SKM-1 treated with dmso at 0.1 percent for 144 hours (cell line): ENCODE data around the gene FFAR4.
"Not testable (repeated sequence)": the region's sequence is repeated elsewhere in the genome, so short reads cannot be mapped to it uniquely, and the experiment has no call there.

Experiments
- DNase-seq: peaks from one replicate; lab custom pipeline; 2025; ENCODE audit not compliant: unreplicated experiment; lab: John Stamatoyannopoulos, UW

Gene FFAR4

DNA sequence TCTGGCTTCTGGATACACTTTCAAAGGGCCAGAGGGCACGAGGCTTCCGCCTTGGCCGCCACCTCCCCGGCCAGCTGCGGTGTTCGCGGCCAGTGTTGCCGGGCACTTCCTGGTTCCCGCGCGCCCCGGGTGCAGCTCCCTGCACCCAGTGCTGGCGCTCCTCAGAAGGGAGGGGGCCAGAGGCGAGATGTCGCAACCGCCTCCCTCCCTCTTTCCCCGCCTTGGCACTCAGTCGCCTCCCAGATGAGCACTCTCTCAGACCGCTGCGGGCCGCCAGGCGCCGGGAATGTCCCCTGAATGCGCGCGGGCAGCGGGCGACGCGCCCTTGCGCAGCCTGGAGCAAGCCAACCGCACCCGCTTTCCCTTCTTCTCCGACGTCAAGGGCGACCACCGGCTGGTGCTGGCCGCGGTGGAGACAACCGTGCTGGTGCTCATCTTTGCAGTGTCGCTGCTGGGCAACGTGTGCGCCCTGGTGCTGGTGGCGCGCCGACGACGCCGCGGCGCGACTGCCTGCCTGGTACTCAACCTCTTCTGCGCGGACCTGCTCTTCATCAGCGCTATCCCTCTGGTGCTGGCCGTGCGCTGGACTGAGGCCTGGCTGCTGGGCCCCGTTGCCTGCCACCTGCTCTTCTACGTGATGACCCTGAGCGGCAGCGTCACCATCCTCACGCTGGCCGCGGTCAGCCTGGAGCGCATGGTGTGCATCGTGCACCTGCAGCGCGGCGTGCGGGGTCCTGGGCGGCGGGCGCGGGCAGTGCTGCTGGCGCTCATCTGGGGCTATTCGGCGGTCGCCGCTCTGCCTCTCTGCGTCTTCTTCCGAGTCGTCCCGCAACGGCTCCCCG is at the start of gene FFAR4:
FFAR4 (plus strand) TSS at position 231 of the 842 bp plus-strand sequence; CDS start at position 287, 56 bp downstream.
- peak; percentile 48 for DNase-seq

DNA sequence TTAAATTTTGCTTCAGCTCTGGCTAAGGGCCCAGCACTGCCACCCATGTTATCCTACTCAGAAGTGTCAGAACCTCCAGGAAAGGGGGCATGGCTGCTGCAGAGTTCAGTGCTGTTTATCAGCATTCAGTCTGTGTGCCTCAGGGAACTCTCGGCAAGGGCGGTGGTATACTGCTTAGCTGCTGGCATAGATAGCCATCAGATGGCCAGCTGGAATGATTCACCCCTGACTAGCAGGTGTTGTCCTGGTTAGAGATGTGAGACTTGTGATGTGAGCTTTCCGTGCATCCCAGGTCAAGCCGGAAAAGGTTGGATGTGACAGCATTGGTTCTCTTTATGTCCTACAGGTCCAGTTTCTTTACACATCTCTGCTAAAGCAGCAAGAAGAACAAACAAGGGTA is 47.9 kb upstream of the FFAR4 start:
- no peak for DNase-seq

- DNase-seq, result no peak
Measured at GRCh38 chr10:93535293-93535692, 31.2 kb upstream of the FFAR4 start.

GRCh38 chr10:93540871-93541270 is 25.6 kb upstream of the FFAR4 start:
- not testable (repeated sequence) for DNase-seq

DNA sequence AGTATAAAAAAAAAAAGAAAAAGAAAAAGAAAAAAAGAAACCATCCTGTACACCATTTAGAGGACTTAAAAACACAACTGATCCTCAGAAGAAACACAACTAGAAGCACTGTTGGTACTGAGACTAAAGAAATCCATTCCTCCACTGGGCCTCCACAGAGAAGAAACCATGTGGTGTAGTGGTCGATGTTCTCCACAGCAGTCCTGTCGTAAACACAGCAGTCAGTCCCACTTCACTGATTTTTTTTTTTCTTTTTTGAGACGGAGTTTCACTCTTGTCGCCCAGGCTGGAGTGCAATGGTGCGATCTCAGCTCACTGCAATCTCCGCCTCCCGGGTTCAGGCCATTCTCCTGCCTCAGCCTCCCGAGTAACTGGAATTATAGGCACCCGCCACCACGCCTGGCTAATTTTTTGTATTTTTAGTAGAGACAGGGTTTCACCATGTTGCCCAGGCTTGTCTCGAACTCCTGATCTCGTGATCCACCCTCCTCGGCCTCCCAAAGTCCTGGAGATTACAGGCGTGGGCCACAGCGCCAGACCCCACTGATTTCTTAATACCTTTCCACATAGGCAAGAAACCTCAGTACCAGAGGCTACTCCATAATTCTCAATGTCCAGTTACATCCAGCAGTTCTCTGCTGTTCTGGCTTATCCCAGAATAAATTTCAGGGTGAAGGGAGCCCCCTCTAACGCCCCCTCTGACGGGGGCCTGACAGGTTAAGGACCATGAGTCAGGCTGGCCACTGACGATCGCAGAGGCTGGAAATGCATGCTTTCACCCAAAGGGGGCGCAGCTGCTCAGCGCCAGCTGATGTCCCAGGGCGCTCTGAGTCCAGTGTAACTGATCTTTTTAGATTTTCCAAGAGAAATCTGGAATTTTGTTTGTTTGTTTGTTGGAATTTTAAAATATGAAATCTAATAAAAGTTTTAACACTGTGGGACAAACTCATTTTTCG is 24.8 kb upstream of the FFAR4 start:
- no peak for DNase-seq

- no peak for DNase-seq
Measured at GRCh38 chr10:93542358-93542791, 24.1 kb upstream of the FFAR4 start.

GRCh38 chr10:93546995-93547394 is 19.5 kb upstream of the FFAR4 start:
- DNase-seq, result not testable (repeated sequence)

- DNase-seq, result no peak
Measured at GRCh38 chr10:93547522-93547921, 18.9 kb upstream of the FFAR4 start.

DNA sequence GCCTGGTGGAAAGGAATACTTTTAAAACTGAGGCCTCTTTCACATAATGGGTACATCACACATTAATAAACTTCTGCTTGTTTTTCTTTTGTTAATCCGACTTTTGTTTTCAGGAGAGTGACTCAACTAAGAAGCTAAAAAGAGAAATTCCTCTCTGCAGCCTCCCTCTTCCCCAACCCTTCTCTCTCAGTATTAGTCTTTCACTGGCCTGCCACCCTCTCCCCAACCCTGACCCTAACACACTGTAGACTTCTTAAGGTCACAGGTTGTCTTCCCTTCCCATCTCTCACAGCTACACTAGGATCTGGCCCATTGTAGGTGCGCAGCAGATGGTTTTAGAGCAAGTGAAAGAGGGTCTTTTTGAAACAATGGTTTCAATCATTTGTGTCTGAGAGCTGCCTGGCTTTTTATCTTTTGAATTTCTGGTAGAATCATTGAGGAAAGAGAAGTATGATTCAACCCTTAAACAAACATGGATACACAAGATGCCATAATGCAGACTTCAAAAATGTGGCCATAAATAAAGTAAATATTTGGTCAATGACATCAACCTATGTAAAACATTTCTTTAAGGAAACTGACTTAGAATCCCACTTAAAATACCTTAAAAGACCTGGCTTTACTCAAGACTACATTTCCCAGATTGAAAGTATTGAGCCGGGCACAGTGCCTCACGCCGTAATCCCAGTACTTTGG is 17.9 kb upstream of the FFAR4 start:
- DNase-seq, result no peak

GRCh38 chr10:93550606-93551005 is 15.9 kb upstream of the FFAR4 start:
- no peak for DNase-seq

DNA sequence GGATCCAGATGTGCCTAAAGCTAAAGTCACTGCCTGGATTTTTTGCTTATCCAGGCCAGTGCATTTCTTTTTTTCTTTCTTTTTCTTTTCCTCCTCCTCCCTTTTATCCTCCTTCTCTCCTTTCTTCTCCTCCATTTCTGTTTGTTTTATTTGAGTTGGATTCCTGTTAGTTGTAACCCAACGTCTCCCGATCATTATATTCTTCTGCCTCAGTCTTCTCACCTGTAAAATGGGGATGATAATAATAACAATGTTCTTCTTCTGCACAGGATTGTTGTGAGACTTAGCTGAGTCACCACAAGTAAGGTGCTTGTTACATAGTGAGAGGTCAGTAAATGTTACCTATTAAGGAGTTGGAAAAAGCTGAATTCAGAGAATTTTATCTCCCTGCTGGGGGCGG is 13.7 kb upstream of the FFAR4 start:
- no peak for DNase-seq

DNA sequence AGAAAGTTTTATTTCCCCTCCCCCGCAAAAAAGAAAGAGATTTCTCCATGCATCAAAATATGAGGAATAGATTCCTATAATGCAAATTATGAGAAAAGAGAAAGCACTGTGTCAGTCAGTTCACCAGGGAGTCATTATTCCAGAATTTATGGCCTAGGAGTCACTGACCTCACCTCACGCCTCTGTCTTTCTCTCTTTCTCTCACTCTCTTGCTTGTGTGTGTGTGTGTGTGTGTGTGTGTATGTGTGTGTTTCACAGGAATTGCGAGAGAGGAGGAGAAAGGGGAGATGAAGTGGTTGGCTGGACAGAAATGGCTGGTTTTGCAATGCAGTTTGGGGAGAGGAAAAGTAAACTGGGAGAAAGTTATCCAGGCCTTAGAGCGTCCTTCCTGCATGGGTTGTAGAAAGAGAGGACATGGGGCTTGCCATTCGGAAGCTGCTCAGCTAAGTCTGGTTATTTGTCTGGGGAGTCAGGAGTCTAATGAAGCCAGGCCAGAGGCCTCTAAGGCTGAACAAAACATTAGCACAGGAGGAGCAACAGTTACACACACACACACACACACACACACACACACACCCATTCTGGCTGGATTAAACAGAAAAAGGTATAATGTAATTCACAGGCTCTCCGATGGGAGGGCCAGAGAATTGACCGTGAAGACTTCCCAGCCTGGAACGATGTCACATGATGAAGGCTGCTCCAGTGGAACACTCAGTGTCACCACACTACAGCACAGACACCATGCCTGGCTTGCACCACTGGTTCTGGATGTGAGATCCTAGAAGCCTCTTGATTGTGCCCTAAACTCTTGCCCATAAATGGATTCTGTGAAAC is 12.8 kb upstream of the FFAR4 start:
- DNase-seq, result no peak

GRCh38 chr10:93554316-93554663 is 12.2 kb upstream of the FFAR4 start:
- no peak for DNase-seq

DNA sequence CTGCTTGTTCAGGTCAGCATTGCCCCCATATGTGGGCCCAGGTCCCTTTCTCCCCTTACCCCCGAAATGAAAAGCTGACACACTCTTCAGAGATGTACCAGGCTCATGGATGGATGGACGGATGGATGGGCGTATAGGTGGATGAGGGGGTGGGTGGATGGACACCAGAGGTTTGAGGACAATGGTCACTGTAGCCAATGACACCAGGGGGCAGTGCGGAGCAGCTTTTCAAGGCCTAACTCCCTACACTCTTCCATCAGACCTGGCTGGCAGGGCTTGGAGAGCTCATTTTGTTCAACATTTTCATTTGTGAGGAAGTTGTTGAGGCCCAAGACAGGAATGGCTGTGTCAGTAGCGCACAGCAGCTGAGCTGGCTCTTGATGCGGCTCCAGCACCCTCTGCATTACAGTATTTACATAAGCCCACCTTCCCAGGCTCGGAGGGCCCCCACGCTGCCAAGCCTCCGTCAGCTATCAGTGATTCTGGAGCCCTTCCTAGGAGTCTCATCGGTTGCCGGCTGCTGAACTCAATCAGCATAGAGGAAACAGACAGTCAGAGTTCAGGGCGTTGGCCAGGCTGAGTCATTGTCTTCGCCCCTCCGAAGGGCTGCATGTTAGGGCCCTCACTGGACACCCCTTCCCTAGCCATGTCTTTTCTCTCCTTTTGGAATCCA is 11.6 kb upstream of the FFAR4 start:
- DNase-seq, result peak; percentile 79

GRCh38 chr10:93559490-93559889 is 7.0 kb upstream of the FFAR4 start:
- DNase-seq, result no peak

GRCh38 chr10:93560541-93560940 is 5.9 kb upstream of the FFAR4 start:
- DNase-seq, result no peak

DNA sequence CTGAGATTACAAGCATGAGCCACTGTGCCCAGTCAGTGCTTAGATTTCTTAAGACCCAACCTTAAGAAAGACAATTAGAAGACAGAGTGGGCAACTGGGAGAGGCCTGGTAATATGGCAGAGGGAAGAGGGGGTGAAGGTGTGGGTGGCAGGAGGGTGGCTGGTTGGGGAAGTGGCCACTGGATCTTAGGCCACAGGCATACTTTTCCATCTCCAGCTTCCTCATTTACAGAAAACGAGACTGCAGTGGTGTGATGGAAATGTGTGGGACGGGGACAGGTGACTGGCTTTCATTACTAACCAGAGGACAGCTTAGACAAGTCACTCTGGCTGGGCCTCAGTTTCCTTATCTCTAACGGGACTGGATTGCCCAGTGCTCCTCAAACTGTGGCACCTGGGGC is 1.0 kb upstream of the FFAR4 start:
- DNase-seq, result peak; percentile 12

DNA sequence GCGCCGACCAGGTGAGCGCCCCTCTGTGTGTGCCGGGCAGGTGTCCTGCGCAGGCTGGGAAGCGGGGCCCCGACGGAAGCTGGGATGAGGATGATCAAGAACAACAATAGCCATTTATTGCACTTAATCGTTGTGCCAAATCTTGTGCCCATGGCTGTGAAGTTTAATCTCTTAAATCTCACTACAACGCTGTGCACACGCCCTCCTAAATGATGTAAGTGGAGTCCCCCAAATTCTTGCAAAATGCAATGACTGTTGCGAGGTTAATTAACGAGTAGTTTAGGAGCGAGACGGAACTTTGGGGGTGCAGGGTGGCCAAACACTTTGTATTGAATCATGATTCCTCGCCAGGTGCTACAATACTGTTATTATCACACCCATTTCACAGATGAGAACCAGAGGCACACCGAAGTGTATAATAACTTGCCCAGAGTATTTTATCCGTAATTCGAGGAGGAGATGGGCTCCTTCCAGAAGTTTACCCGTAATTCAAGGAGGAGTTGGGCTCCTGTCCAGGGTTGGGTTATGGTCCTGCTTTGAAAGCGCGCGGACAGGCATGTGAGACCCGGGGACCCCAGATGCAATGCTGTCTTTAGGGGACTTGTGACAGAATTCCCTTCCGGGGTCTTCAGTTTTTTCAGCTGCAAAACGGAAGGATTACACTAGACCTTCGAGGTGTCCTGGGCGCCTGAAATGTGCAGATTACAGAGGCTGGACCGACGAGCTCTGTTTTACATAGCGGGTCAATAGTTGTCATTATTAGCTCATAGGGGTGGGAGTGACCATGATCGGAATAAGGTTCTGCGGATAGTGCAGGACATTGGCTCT is 1.0 kb downstream of the FFAR4 start:
- no peak for DNase-seq

- no peak for DNase-seq
Measured at GRCh38 chr10:93568105-93568390, 1.6 kb downstream of the FFAR4 start.
